HEK293 (cell line): ENCODE measurements around the gene OR6K3.

Source experiments
- CTCF ChIA-PET: fragments of 350-600 bp; formaldehyde crosslinking; extraction: SDS; loops from one replicate; lab custom pipeline; 2021; ENCODE audit warnings: antibody characterized with exemption; lab: Yijun Ruan, JAX
- POLR2A ChIA-PET: fragments of 300-600 bp; formaldehyde crosslinking; extraction: SDS; loops from one replicate; lab custom pipeline; 2020; ENCODE audit warnings: antibody characterized with exemption, inconsistent platforms; lab: Yijun Ruan, JAX
- H3K27ac ChIP-seq: fragments of 200-500 bp; sonication (Bioruptor generic); 2 replicates; pipeline ENCODE4 v1.5.1; 2014; ENCODE audit warnings: low read depth, low read length, control low read depth, inconsistent platforms; ENCODE audit errors: extremely low read depth
- H3K36me3 ChIP-seq, 2 experiments: fragments of 200-500 bp in 1 of 2; sonication (Bioruptor generic) in 1 of 2; 1 replicate in 1 of 2; 2 replicates in 1 of 2; pipeline ENCODE4 v1.5.1; 2014 to 2017; ENCODE audit warnings: inconsistent platforms in 2 of 2, low read length in 2 of 2; ENCODE audit not compliant: control insufficient read depth in 2 of 2, insufficient read depth in 1 of 2
- H3K4me1 ChIP-seq: fragments of 200-500 bp; sonication (Bioruptor generic); 2 replicates; pipeline ENCODE4 v1.5.1; 2014; ENCODE audit warnings: mild to moderate bottlenecking, low read length, inconsistent platforms; ENCODE audit not compliant: control insufficient read depth, insufficient read depth
- H3K4me3 ChIP-seq: 2 replicates; pipeline ENCODE4 v1.5.1; 2011; ENCODE audit warnings: low read depth, mild to moderate bottlenecking, control low read depth, low read length, moderate library complexity
- H3K9me3 ChIP-seq: fragments of 200-500 bp; sonication (Bioruptor generic); 2 replicates; pipeline ENCODE4 v1.5.1; 2014; ENCODE audit warnings: low read depth, low read length, inconsistent platforms; ENCODE audit not compliant: control insufficient read depth, insufficient read depth
- EGR2 ChIP-seq: fragments of 450-650 bp; formaldehyde crosslinking; IDR thresholded peaks from 2 replicates; pipeline ENCODE4 v1.5.1; 2016; ENCODE audit warnings: low read depth, missing biosample characterization, missing genetic modification characterization
- GLI4 ChIP-seq: fragments of 450-650 bp; formaldehyde crosslinking; IDR thresholded peaks from 2 replicates; pipeline ENCODE4 v1.5.1; 2016; ENCODE audit warnings: missing biosample characterization, missing genetic modification characterization
- KLF9 ChIP-seq: fragments of 450-650 bp; formaldehyde crosslinking; IDR thresholded peaks from 2 replicates; pipeline ENCODE4 v1.5.1; 2016; ENCODE audit warnings: missing biosample characterization, missing genetic modification characterization, low read depth
- RBAK ChIP-seq: fragments of 450-650 bp; formaldehyde crosslinking; IDR thresholded peaks from 2 replicates; pipeline ENCODE4 v1.5.1; 2016; ENCODE audit warnings: missing biosample characterization, missing genetic modification characterization
- SETDB1 ChIP-seq: IDR thresholded peaks from one replicate; pipeline ENCODE4 v1.6.1; 2017; ENCODE audit warnings: mild to moderate bottlenecking, low read length, moderate library complexity, mixed read lengths; ENCODE audit not compliant: insufficient read length
- SP3 ChIP-seq: fragments of 450-650 bp; formaldehyde crosslinking; IDR thresholded peaks from 2 replicates; pipeline ENCODE4 v1.5.1; 2016; ENCODE audit warnings: missing biosample characterization, missing genetic modification characterization
- WT1 ChIP-seq: fragments of 450-650 bp; formaldehyde crosslinking; IDR thresholded peaks from 2 replicates; pipeline ENCODE4 v1.5.1; 2016; ENCODE audit warnings: missing biosample characterization, missing genetic modification characterization
- ZFP41 ChIP-seq: fragments of 450-650 bp; formaldehyde crosslinking; IDR thresholded peaks from 2 replicates; pipeline ENCODE4 v1.5.1; 2016; ENCODE audit warnings: missing biosample characterization, missing genetic modification characterization, borderline replicate concordance
- ZFP69B ChIP-seq: fragments of 450-650 bp; formaldehyde crosslinking; IDR thresholded peaks from 2 replicates; pipeline ENCODE4 v1.5.1; 2016; ENCODE audit warnings: missing biosample characterization, missing genetic modification characterization
- ZNF10 ChIP-seq: fragments of 450-650 bp; formaldehyde crosslinking; IDR thresholded peaks from 2 replicates; pipeline ENCODE4 v1.5.1; 2017; ENCODE audit warnings: missing biosample characterization, missing genetic modification characterization
- ZNF114 ChIP-seq: fragments of 450-650 bp; formaldehyde crosslinking; IDR thresholded peaks from 2 replicates; pipeline ENCODE4 v1.5.0; 2017; ENCODE audit warnings: missing biosample characterization, missing genetic modification characterization
- ZNF121 ChIP-seq: fragments of 450-650 bp; formaldehyde crosslinking; IDR thresholded peaks from 2 replicates; pipeline ENCODE4 v1.5.1; 2016; ENCODE audit warnings: missing biosample characterization, missing genetic modification characterization
- ZNF133 ChIP-seq: fragments of 450-650 bp; formaldehyde crosslinking; IDR thresholded peaks from 2 replicates; pipeline ENCODE4 v1.5.1; 2016; ENCODE audit warnings: missing biosample characterization, missing genetic modification characterization
- ZNF211 ChIP-seq: fragments of 450-650 bp; formaldehyde crosslinking; IDR thresholded peaks from 2 replicates; pipeline ENCODE4 v1.5.1; 2016; ENCODE audit warnings: low read depth, missing biosample characterization, missing genetic modification characterization
- ZNF221 ChIP-seq: fragments of 450-650 bp; formaldehyde crosslinking; IDR thresholded peaks from 2 replicates; pipeline ENCODE4 v1.5.1; 2017; ENCODE audit warnings: missing biosample characterization, missing genetic modification characterization, borderline replicate concordance
- ZNF23 ChIP-seq: fragments of 450-650 bp; formaldehyde crosslinking; IDR thresholded peaks from 2 replicates; pipeline ENCODE4 v1.5.1; 2016; ENCODE audit warnings: missing biosample characterization, missing genetic modification characterization, borderline replicate concordance
- ZNF239 ChIP-seq: fragments of 450-650 bp; formaldehyde crosslinking; IDR thresholded peaks from 2 replicates; pipeline ENCODE4 v1.5.1; 2016; ENCODE audit warnings: missing biosample characterization, missing genetic modification characterization
- ZNF335 ChIP-seq: fragments of 450-650 bp; formaldehyde crosslinking; conservative IDR thresholded peaks from 2 replicates; pipeline ENCODE4 v1.5.1; 2016; ENCODE audit warnings: missing biosample characterization, missing genetic modification characterization
- ZNF354C ChIP-seq: fragments of 450-650 bp; formaldehyde crosslinking; IDR thresholded peaks from 2 replicates; pipeline ENCODE4 v1.5.1; 2016; ENCODE audit warnings: missing biosample characterization, missing genetic modification characterization, low read depth, borderline replicate concordance
- ZNF37A ChIP-seq: fragments of 450-650 bp; IDR thresholded peaks from 2 replicates; pipeline ENCODE4 v1.5.1; 2018; ENCODE audit warnings: missing biosample characterization, missing genetic modification characterization
- ZNF391 ChIP-seq: fragments of 450-650 bp; formaldehyde crosslinking; IDR thresholded peaks from 2 replicates; pipeline ENCODE4 v1.5.1; 2016; ENCODE audit warnings: low read depth, missing biosample characterization, missing genetic modification characterization, borderline replicate concordance
- ZNF416 ChIP-seq: fragments of 450-650 bp; formaldehyde crosslinking; IDR thresholded peaks from 2 replicates; pipeline ENCODE4 v1.5.1; 2016; ENCODE audit warnings: missing biosample characterization, missing genetic modification characterization
- ZNF510 ChIP-seq: fragments of 450-650 bp; formaldehyde crosslinking; IDR thresholded peaks from 2 replicates; pipeline ENCODE4 v1.5.1; 2018; ENCODE audit warnings: mild to moderate bottlenecking, missing genetic modification characterization, missing biosample characterization; ENCODE audit not compliant: insufficient replicate concordance
- ZNF521 ChIP-seq: fragments of 450-650 bp; formaldehyde crosslinking; IDR thresholded peaks from 2 replicates; pipeline ENCODE4 v1.5.1; 2017; ENCODE audit warnings: missing biosample characterization, mild to moderate bottlenecking, missing genetic modification characterization
- ZNF530 ChIP-seq: fragments of 450-650 bp; formaldehyde crosslinking; IDR thresholded peaks from 2 replicates; pipeline ENCODE4 v1.5.1; 2016; ENCODE audit warnings: low read depth, missing biosample characterization, missing genetic modification characterization
- ZNF555 ChIP-seq: fragments of 450-650 bp; formaldehyde crosslinking; conservative IDR thresholded peaks from 2 replicates; pipeline ENCODE4 v1.5.1; 2017; ENCODE audit warnings: missing biosample characterization, mild to moderate bottlenecking, missing genetic modification characterization, inconsistent platforms
- ZNF621 ChIP-seq: fragments of 450-650 bp; formaldehyde crosslinking; IDR thresholded peaks from 2 replicates; pipeline ENCODE4 v1.5.1; 2017; ENCODE audit warnings: missing biosample characterization, missing genetic modification characterization
- ZNF704 ChIP-seq: fragments of 450-650 bp; formaldehyde crosslinking; IDR thresholded peaks from 2 replicates; pipeline ENCODE4 v1.5.1; 2016; ENCODE audit warnings: missing biosample characterization, missing genetic modification characterization
- ZNF768 ChIP-seq: fragments of 450-650 bp; formaldehyde crosslinking; IDR thresholded peaks from 2 replicates; pipeline ENCODE4 v1.5.1; 2018; ENCODE audit warnings: missing biosample characterization, mild to moderate bottlenecking, missing genetic modification characterization
- ZNF785 ChIP-seq: fragments of 450-650 bp; formaldehyde crosslinking; IDR thresholded peaks from 2 replicates; pipeline ENCODE4 v1.5.1; 2016; ENCODE audit warnings: missing biosample characterization, missing genetic modification characterization
- ZSCAN16 ChIP-seq: fragments of 450-650 bp; formaldehyde crosslinking; IDR thresholded peaks from 2 replicates; pipeline ENCODE4 v1.5.1; 2016; ENCODE audit warnings: missing biosample characterization, missing genetic modification characterization
- TF ChIP-seq, protein P1 (sequence below): fragments of 450-650 bp; formaldehyde crosslinking; optimal IDR thresholded peaks from 2 replicates; pipeline ENCODE3; 2016; ENCODE audit warnings: missing biosample characterization, mild to moderate bottlenecking, missing genetic modification characterization
- TF ChIP-seq, protein P2 (sequence below): fragments of 450-650 bp; formaldehyde crosslinking; IDR thresholded peaks from 2 replicates; pipeline ENCODE4 v1.5.1; 2016; ENCODE audit warnings: missing biosample characterization, missing genetic modification characterization
- TF ChIP-seq, protein P3 (sequence below): fragments of 450-650 bp; formaldehyde crosslinking; IDR thresholded peaks from 2 replicates; pipeline ENCODE4 v1.5.1; 2016; ENCODE audit warnings: missing biosample characterization, missing genetic modification characterization

The OR6K3 gene

DNA sequence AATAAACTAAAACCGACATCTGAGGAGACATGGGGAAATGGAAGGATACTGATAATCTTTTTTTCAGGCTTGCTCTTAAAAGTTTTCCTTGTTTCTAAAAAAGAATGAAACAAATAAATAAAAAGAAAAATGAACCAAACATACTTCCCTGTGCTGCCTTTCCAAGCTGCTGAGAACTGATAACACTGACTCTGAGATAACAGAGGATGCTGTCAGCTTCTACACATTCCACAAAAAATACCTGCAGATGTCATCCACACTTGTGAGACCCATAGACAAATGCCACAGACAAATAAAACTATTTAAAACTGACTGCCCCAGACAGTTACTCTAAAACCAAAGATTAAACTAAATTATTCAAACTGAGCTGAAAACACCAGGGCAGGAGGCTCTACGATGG, 12.0 kb upstream of the OR6K3 start:
- ChIA-PET POLR2A (no interaction called here), CTCF (no interaction called here)
- no peak for TF ChIP-seq ZNF354C
- no peak for TF ChIP-seq ZNF221 (tag by site-specific recombination)
- no peak for TF ChIP-seq ZNF121 (tag by site-specific recombination)
- TF ChIP-seq ZNF785 (tag by site-specific recombination) = no peak
- no peak for TF ChIP-seq ZFP69B (tag by site-specific recombination)
- no peak for TF ChIP-seq ZNF239 (tag by site-specific recombination)
- TF ChIP-seq ZNF530 = no peak
- TF ChIP-seq, protein P1, sequence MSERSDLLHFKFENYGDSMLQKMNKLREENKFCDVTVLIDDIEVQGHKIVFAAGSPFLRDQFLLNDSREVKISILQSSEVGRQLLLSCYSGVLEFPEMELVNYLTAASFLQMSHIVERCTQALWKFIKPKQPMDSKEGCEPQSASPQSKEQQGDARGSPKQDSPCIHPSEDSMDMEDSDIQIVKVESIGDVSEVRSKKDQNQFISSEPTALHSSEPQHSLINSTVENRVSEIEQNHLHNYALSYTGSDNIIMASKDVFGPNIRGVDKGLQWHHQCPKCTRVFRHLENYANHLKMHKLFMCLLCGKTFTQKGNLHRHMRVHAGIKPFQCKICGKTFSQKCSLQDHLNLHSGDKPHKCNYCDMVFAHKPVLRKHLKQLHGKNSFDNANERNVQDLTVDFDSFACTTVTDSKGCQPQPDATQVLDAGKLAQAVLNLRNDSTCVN (tag by site-specific recombination) = no peak
- no peak for TF ChIP-seq ZNF768 (tag by site-specific recombination)
- no peak for TF ChIP-seq ZNF704 (tag by site-specific recombination)
- no peak for TF ChIP-seq ZNF133 (tag by site-specific recombination)
- TF ChIP-seq ZNF510 (tag by site-specific recombination) = no peak
- no peak for TF ChIP-seq ZNF114 (tag by site-specific recombination)
- TF ChIP-seq ZFP41 (tag by site-specific recombination) = no peak
- no peak for TF ChIP-seq EGR2 (tag by site-specific recombination)
- no peak for TF ChIP-seq ZNF211
- TF ChIP-seq RBAK (tag by site-specific recombination) = no peak
- no peak overlapping the region for H3K27ac ChIP-seq
- H3K4me3 ChIP-seq = no peak overlapping the region
- H3K36me3 ChIP-seq = no peaks in the 10 kb centered on the region
- no peaks in the 10 kb centered on the region for H3K9me3 ChIP-seq
- H3K4me1 ChIP-seq = no peaks in the 10 kb centered on the region

GRCh38 chr1:158731707-158732106, 11.2 kb upstream of the OR6K3 start:
- POLR2A ChIA-PET = no interaction called here

More at GRCh38 chr1:158731707-158732106, 11.2 kb upstream of the OR6K3 start:
- Histone ChIP-seq H3K36me3 (no peaks in the 10 kb centered on the region), H3K4me1 (no peaks in the 10 kb centered on the region), H3K9me3 (no peaks in the 10 kb centered on the region), H3K4me3 (no peak overlapping the region)
- CTCF ChIA-PET = no interaction called here
- TF ChIP-seq, protein P2, sequence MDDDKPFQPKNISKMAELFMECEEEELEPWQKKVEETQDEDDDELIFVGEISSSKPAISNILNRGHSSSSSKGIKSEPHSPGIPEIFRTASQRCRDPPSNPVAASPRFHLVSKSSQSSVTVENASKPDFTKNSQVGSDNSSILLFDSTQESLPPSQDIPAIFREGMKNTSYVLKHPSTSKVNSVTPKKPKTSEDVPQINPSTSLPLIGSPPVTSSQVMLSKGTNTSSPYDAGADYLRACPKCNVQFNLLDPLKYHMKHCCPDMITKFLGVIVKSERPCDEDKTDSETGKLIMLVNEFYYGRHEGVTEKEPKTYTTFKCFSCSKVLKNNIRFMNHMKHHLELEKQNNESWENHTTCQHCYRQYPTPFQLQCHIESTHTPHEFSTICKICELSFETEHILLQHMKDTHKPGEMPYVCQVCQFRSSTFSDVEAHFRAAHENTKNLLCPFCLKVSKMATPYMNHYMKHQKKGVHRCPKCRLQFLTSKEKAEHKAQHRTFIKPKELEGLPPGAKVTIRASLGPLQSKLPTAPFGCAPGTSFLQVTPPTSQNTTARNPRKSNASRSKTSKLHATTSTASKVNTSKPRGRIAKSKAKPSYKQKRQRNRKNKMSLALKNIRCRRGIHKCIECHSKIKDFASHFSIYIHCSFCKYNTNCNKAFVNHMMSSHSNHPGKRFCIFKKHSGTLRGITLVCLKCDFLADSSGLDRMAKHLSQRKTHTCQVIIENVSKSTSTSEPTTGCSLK = no peak
- TF ChIP-seq ZNF416 (tag by site-specific recombination) (no peak), ZNF10 (tag by site-specific recombination) (no peak), ZNF521 (tag by site-specific recombination) (no peak), ZNF621 (tag by site-specific recombination) (no peak), SP3 (no peak), ZNF335 (tag by site-specific recombination) (no peak), ZNF391 (tag by site-specific recombination) (no peak), WT1 (tag by site-specific recombination) (no peak), ZNF23 (tag by site-specific recombination) (no peak), ZNF121 (tag by site-specific recombination) (no peak), ZNF555 (tag by site-specific recombination) (no peak), KLF9 (no peak), SETDB1 (no peak), ZSCAN16 (tag by site-specific recombination) (no peak), GLI4 (tag by site-specific recombination) (no peak), ZNF37A (tag by site-specific recombination) (no peak)
- TF ChIP-seq, protein P3, sequence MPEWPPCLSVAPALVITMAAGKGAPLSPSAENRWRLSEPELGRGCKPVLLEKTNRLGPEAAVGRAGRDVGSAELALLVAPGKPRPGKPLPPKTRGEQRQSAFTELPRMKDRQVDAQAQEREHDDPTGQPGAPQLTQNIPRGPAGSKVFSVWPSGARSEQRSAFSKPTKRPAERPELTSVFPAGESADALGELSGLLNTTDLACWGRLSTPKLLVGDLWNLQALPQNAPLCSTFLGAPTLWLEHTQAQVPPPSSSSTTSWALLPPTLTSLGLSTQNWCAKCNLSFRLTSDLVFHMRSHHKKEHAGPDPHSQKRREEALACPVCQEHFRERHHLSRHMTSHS (tag by site-specific recombination) = no peak
- TF ChIP-seq, all 188 proteins: peak for 0
- H3K27ac ChIP-seq = no peak overlapping the region
